PC-9 (cell line): ENCODE data around the gene IFNG-AS1.

Source experiments
- CTCF ChIP-seq: fragments of 200-600 bp; sonication (generic); conservative IDR thresholded peaks from 2 replicates; pipeline ENCODE4 v1.6.1; 2017; ENCODE audit warnings: mixed run types, antibody characterized with exemption, mild to moderate bottlenecking, moderate library complexity
- EZH2 ChIP-seq: fragments of 200-600 bp; sonication (generic); IDR thresholded peaks from 2 replicates; pipeline ENCODE4 v1.8.0; 2017; ENCODE audit warnings: antibody characterized with exemption, low read depth

- TF ChIP-seq CTCF, result no peak
- TF ChIP-seq EZH2, result no peak
These were observed 45.2 kb upstream of the IFNG-AS1 start for GRCh38 chr12:67944093-67944492.
